ENCODE results near the gene SFR1.

- TF ChIP-seq CTCF (IDR thresholded peaks at IDR 0.05; ENCODE audit: low read length) (no peak), EZH2phosphoT487 (IDR thresholded peaks at IDR 0.05; ENCODE audit: low read length) (no peak), EZH2 (optimal IDR thresholded peaks at IDR 0.05; ENCODE audit: low read depth, low read length) (no peak)
These were observed 16.2 kb downstream of the SFR1 start for GRCh38 chr10:104138131-104138530.

Measured in MM.1S (cell line).